ENCODE measurements around the gene GYS2.
"Not testable (repeated sequence)": the region's sequence is repeated elsewhere in the genome, so short reads cannot be mapped to it uniquely, and the experiment has no call there.

GYS2 gene

GRCh38 chr12:21604245-21605101, at the start of gene GYS2:
Gene GYS2 (minus strand): TSS chr12:21604847. CDS start chr12:21604592, 255 bp downstream.
- H3K9ac ChIP-seq (ENCODE audit: low read length) = no peak within 1 kb of the TSS
- no peaks in the 10 kb centered on the region for H3K9me3 ChIP-seq (ENCODE audit: control insufficient read depth, low read depth, low read length)
- no peak within 1 kb of the TSS for H3K27ac ChIP-seq (ENCODE audit: low read length)

GRCh38 chr12:21651821-21652220, 47.2 kb upstream of the GYS2 start:
- Histone ChIP-seq H3K36me3 (ENCODE audit: control insufficient read depth, low read depth, low read length) (peaks cover 90% of the 10 kb centered on the region), H3K27ac (ENCODE audit: low read length) (no peak overlapping the region), H3K9me3 (ENCODE audit: control insufficient read depth, low read depth, low read length) (no peaks in the 10 kb centered on the region), H3K4me3 (ENCODE audit: low read length) (no peak overlapping the region), H3K9ac (ENCODE audit: low read length) (no peak overlapping the region), H3K4me1 (ENCODE audit: control insufficient read depth, low read depth, low read length) (peaks cover 19% of the 10 kb centered on the region), H3K27me3 (ENCODE audit: control insufficient read depth, insufficient read depth, low read length) (no peaks in the 10 kb centered on the region)

More at GRCh38 chr12:21604245-21605101, at the start of gene GYS2:
- no peaks in the 10 kb centered on the region for H3K4me1 ChIP-seq (ENCODE audit: control insufficient read depth, low read depth, low read length)
- no peaks in the 10 kb centered on the region for H3K36me3 ChIP-seq (ENCODE audit: control insufficient read depth, low read depth, low read length)
- H3K4me3 ChIP-seq (ENCODE audit: low read length) = no peak within 1 kb of the TSS
- no peaks in the 10 kb centered on the region for H3K27me3 ChIP-seq (ENCODE audit: control insufficient read depth, insufficient read depth, low read length)

DNA sequence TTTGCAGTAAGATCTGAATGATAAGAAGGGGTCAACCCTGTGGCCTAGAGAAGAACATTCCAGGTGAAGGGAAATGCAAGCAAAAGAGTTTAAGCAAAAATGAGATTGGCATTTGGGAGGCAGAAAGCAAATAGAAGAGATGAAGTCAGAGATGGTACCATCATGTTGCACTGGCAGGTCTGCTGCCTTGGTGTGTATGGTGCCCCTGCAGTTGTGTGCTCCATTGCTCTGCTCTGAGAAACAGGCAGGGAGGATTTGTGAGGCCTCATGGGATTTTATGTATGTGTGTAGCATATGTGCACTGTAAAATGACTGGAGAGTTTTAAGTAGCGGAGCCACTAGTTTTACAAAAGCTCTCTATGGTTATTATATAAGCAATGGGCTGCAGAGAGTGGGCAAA, 46.4 kb upstream of the GYS2 start:
- Histone ChIP-seq H3K9ac (ENCODE audit: low read length) (no peak overlapping the region), H3K9me3 (ENCODE audit: control insufficient read depth, low read depth, low read length) (no peaks in the 10 kb centered on the region), H3K36me3 (ENCODE audit: control insufficient read depth, low read depth, low read length) (peaks cover 95% of the 10 kb centered on the region), H3K4me3 (ENCODE audit: low read length) (no peak overlapping the region), H3K4me1 (ENCODE audit: control insufficient read depth, low read depth, low read length) (peaks cover 19% of the 10 kb centered on the region), H3K27me3 (ENCODE audit: control insufficient read depth, insufficient read depth, low read length) (no peaks in the 10 kb centered on the region), H3K27ac (ENCODE audit: low read length) (no peak overlapping the region)

GRCh38 chr12:21649034-21649433, 44.4 kb upstream of the GYS2 start:
- Histone ChIP-seq H3K4me1 (ENCODE audit: control insufficient read depth, low read depth, low read length) (peaks cover 4% of the 10 kb centered on the region), H3K36me3 (ENCODE audit: control insufficient read depth, low read depth, low read length) (peaks cover 90% of the 10 kb centered on the region), H3K27me3 (ENCODE audit: control insufficient read depth, insufficient read depth, low read length) (no peaks in the 10 kb centered on the region), H3K4me3 (ENCODE audit: low read length) (no peak overlapping the region), H3K9ac (ENCODE audit: low read length) (no peak overlapping the region), H3K27ac (ENCODE audit: low read length) (no peak overlapping the region), H3K9me3 (ENCODE audit: control insufficient read depth, low read depth, low read length) (no peaks in the 10 kb centered on the region)

DNA sequence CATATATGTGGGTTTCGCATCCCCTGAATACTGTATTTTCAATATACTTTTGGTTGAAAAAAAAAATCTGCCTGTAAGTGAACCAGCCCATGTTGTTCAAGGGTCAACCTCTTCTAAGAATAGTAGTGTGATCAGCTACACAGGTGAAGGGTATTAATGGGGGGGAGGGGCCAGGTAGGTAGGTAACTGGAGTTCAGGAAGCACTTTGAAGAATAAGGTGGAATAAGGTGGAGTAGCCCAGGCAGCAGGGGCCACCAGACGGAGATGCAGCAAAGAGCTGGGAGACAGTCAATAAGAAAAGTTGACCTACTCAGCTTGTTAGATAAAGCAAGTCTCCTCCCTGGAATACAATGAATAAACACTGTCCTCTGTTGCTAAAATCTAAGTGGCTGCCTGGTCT, 43.7 kb upstream of the GYS2 start:
- Histone ChIP-seq H3K4me3 (ENCODE audit: low read length) (no peak overlapping the region), H3K4me1 (ENCODE audit: control insufficient read depth, low read depth, low read length) (peaks cover 4% of the 10 kb centered on the region), H3K27me3 (ENCODE audit: control insufficient read depth, insufficient read depth, low read length) (no peaks in the 10 kb centered on the region), H3K36me3 (ENCODE audit: control insufficient read depth, low read depth, low read length) (peaks cover 90% of the 10 kb centered on the region), H3K27ac (ENCODE audit: low read length) (no peak overlapping the region), H3K9ac (ENCODE audit: low read length) (no peak overlapping the region), H3K9me3 (ENCODE audit: control insufficient read depth, low read depth, low read length) (no peaks in the 10 kb centered on the region)

DNA sequence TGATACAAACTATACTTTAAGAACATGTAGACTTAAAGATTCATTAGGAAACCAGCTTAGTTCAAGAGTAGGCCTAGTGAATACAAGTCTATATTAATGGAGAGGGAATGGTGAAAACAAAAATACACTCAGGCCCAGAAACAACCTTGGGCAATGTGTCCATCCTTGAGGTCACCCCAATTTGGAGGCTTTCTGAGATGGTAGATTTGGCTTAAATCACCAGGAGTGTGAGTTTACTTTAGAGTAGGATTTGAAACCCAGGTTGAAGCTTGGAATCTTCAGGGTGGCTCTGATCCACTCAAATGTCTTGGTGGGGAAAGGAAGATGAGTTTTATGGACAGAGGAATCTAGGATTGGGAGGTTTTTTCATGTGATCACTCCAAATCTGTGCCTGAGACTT, 42.5 kb upstream of the GYS2 start:
- Histone ChIP-seq H3K9me3 (ENCODE audit: control insufficient read depth, low read depth, low read length) (no peaks in the 10 kb centered on the region), H3K27me3 (ENCODE audit: control insufficient read depth, insufficient read depth, low read length) (no peaks in the 10 kb centered on the region), H3K27ac (ENCODE audit: low read length) (no peak overlapping the region), H3K36me3 (ENCODE audit: control insufficient read depth, low read depth, low read length) (peaks cover 90% of the 10 kb centered on the region), H3K4me1 (ENCODE audit: control insufficient read depth, low read depth, low read length) (no peaks in the 10 kb centered on the region), H3K4me3 (ENCODE audit: low read length) (no peak overlapping the region), H3K9ac (ENCODE audit: low read length) (no peak overlapping the region)

DNA sequence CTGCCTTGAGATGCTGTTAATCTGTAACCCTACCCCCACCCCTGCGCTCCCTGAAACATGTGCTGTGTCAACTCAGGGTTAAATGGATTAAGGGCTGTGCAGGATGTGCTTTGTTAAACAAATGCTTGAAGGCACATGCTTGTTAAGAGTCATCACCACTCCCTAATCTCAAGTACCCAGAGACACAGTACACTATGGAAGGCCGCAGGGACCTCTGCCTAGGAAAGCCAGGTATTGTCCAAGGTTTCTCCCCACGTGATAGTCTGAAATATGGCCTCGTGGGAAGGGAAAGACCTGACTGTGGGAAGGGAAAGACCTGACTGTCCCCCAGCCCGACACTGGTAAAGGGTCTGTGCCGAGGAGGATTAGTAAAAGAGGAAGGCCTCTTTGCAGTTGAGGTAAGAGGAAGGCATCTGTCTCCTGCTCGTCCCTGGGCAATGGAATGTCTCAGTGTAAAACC, 40.4 kb upstream of the GYS2 start:
- not testable (repeated sequence) for H3K9me3 ChIP-seq (ENCODE audit: control insufficient read depth, low read depth, low read length); H3K9ac ChIP-seq (ENCODE audit: low read length); H3K27ac ChIP-seq (ENCODE audit: low read length); H3K4me3 ChIP-seq (ENCODE audit: low read length); H3K4me1 ChIP-seq (ENCODE audit: control insufficient read depth, low read depth, low read length); H3K27me3 ChIP-seq (ENCODE audit: control insufficient read depth, insufficient read depth, low read length)
- H3K36me3 ChIP-seq (ENCODE audit: control insufficient read depth, low read depth, low read length) = peaks cover 88% of the 10 kb centered on the region

DNA sequence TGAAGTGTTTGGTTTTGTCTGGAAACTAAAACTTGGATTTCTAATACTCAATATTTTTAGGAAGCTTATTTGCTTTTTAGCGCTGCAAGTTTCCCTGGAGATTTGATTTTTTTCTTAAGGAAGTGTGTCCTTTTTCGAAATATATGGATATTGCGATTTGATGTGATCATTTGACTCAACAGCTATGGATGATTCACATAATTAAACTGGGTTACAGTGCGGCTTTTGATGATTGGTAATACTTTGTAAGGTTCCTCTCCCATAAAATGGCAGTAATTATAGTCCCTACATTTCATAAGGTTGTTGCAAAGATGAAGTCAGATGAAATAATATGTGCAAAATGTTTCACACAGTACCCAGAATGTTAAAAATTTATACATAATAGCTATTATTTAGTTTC, 39.9 kb upstream of the GYS2 start:
- Histone ChIP-seq H3K9ac (ENCODE audit: low read length) (no peak overlapping the region), H3K27ac (ENCODE audit: low read length) (no peak overlapping the region), H3K27me3 (ENCODE audit: control insufficient read depth, insufficient read depth, low read length) (no peaks in the 10 kb centered on the region), H3K9me3 (ENCODE audit: control insufficient read depth, low read depth, low read length) (no peaks in the 10 kb centered on the region), H3K36me3 (ENCODE audit: control insufficient read depth, low read depth, low read length) (peaks cover 88% of the 10 kb centered on the region), H3K4me3 (ENCODE audit: low read length) (no peak overlapping the region), H3K4me1 (ENCODE audit: control insufficient read depth, low read depth, low read length) (no peaks in the 10 kb centered on the region)

DNA sequence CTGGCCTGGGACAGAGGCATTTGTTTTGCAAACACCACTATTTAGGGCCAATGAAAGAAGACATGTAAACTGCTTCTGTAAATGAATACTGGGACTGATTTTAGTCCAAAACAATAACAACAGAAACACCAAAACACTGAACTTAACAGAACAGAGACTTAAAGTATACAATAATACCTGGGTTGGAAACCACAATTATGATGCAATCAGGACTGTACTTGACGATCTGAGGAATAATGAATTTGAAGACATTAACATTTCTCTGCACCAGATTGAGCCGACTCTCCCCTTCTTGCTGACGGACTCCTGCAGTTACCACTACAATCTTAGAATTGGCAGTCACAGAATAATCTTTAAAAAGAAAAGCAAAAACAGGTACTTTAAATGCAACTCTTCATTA, 39.1 kb upstream of the GYS2 start:
- no peak overlapping the region for H3K27ac ChIP-seq (ENCODE audit: low read length)
- H3K9ac ChIP-seq (ENCODE audit: low read length) = no peak overlapping the region
- no peaks in the 10 kb centered on the region for H3K9me3 ChIP-seq (ENCODE audit: control insufficient read depth, low read depth, low read length)
- no peaks in the 10 kb centered on the region for H3K4me1 ChIP-seq (ENCODE audit: control insufficient read depth, low read depth, low read length)
- H3K4me3 ChIP-seq (ENCODE audit: low read length) = no peak overlapping the region
- no peaks in the 10 kb centered on the region for H3K27me3 ChIP-seq (ENCODE audit: control insufficient read depth, insufficient read depth, low read length)
- peaks cover 88% of the 10 kb centered on the region for H3K36me3 ChIP-seq (ENCODE audit: control insufficient read depth, low read depth, low read length)

DNA sequence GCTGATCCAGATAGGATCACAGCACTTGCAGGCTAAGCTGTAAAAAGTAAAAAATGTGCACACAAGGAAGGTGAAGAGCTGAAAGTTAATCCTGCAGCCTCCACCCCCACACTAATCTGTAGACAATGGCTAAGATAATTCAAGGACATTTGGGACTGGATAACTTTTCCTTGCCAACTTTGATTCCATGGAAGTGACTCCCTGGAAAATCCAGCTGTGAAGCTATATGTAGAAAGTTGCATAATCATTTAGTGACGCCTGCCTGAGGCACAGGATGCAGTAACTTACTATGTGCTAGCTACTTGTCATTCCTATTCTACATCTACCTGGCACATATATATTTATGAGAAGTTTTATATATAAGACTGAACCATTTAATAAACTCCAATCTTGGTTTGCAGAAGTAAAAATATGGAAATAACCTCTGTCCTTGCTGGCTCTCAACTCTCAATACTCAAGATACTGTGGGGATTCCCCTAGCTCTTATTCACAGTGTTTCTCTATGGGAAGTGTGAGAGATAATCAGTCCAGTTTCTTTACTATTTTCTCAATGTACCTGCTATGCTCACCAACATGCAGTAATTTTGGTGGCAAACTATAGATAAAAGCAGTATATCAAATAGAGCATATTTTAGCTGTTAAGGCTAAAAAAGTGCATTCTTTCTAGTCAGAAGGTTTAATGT, 38.2 kb upstream of the GYS2 start:
- Histone ChIP-seq H3K4me3 (ENCODE audit: low read length) (no peak overlapping the region), H3K9ac (ENCODE audit: low read length) (no peak overlapping the region), H3K4me1 (ENCODE audit: control insufficient read depth, low read depth, low read length) (no peaks in the 10 kb centered on the region), H3K36me3 (ENCODE audit: control insufficient read depth, low read depth, low read length) (peaks cover 88% of the 10 kb centered on the region), H3K27me3 (ENCODE audit: control insufficient read depth, insufficient read depth, low read length) (no peaks in the 10 kb centered on the region), H3K27ac (ENCODE audit: low read length) (no peak overlapping the region), H3K9me3 (ENCODE audit: control insufficient read depth, low read depth, low read length) (no peaks in the 10 kb centered on the region)

- H3K36me3 ChIP-seq (ENCODE audit: control insufficient read depth, low read depth, low read length) = peaks cover 87% of the 10 kb centered on the region
- no peak overlapping the region for H3K27ac ChIP-seq (ENCODE audit: low read length)
- H3K9me3 ChIP-seq (ENCODE audit: control insufficient read depth, low read depth, low read length) = no peaks in the 10 kb centered on the region
- no peak overlapping the region for H3K4me3 ChIP-seq (ENCODE audit: low read length)
- H3K9ac ChIP-seq (ENCODE audit: low read length) = no peak overlapping the region
- H3K4me1 ChIP-seq (ENCODE audit: control insufficient read depth, low read depth, low read length) = no peaks in the 10 kb centered on the region
- H3K27me3 ChIP-seq (ENCODE audit: control insufficient read depth, insufficient read depth, low read length) = no peaks in the 10 kb centered on the region
These were observed 33.6 kb upstream of the GYS2 start for GRCh38 chr12:21638054-21638891.
